ENCODE results near the gene SSTR4.

DNA sequence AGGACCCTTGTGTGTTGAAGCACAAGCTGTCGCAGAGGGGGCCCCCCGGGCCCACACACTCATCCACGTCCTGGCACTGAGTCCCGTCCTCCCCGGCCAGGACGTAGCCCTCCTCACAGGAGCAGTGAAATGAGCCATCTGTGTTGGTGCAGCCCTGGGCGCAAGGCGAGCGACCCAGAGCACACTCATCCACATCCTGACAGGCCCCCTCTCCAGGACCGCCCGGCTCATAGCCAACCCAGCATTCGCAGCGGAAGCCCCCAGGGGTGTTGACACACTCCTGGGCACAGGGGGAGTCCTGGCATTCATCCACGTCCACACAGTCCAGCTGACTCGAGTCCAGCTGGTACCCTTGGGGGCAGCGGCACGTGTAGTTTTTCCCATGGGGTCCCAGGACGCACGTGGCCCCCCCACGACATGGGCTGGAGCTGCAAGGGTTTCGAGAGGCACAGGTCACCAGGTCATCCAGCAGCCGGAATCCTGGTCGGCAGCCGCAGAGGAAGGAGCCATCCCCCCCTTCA lies 49.8 kb downstream of the SSTR4 start:
- no peak for TF ChIP-seq SPI1 (IDR thresholded peaks at IDR 0.05; ENCODE audit: low read depth, low read length)
- TF ChIP-seq POLR2AphosphoS5 (IDR thresholded peaks at IDR 0.05; ENCODE audit: low read depth, low read length), result no peak
- TF ChIP-seq PAX5 (IDR thresholded peaks at IDR 0.05; ENCODE audit: insufficient read depth, low read length, severe bottlenecking), result no peak
- TF ChIP-seq POLR2A (IDR thresholded peaks at IDR 0.05; ENCODE audit: low read depth, low read length), result no peak
- no peak for TF ChIP-seq TAF1 (IDR thresholded peaks at IDR 0.05; ENCODE audit: low read depth, low read length)
